Measurements from ENCODE around the gene CGN.

CGN gene

GRCh38 chr1:151510957-151511635 lies at the start of gene CGN:
CGN (plus strand) TSS chr1:151511387; CDS start chr1:151518520, 7,133 bp downstream.
- peak; percentile 77 to 81 for DNase-seq

GRCh38 chr1:151461694-151462093 lies 49.5 kb upstream of the CGN start:
- DNase-seq: no peak

GRCh38 chr1:151465026-151465425 lies 46.2 kb upstream of the CGN start:
- no peak for DNase-seq

- DNase-seq: peak; percentile 26
These were observed 38.1 kb upstream of the CGN start for GRCh38 chr1:151472856-151473731.

- DNase-seq: no peak
These were observed 36.4 kb upstream of the CGN start for GRCh38 chr1:151474745-151475144.

GRCh38 chr1:151475175-151475574 lies 36.0 kb upstream of the CGN start:
- DNase-seq: no peak

- no peak for DNase-seq
These were observed 35.1 kb upstream of the CGN start for GRCh38 chr1:151476083-151476482.

GRCh38 chr1:151477066-151477465 lies 34.1 kb upstream of the CGN start:
- DNase-seq: no peak

GRCh38 chr1:151478140-151478812 lies 32.9 kb upstream of the CGN start:
- no peak for DNase-seq

GRCh38 chr1:151478923-151479322 lies 32.3 kb upstream of the CGN start:
- no peak for DNase-seq

GRCh38 chr1:151479462-151479861 lies 31.7 kb upstream of the CGN start:
- DNase-seq: no peak

GRCh38 chr1:151482017-151482416 lies 29.2 kb upstream of the CGN start:
- no peak for DNase-seq

- DNase-seq: no peak
These were observed 25.4 kb upstream of the CGN start for GRCh38 chr1:151485685-151486255.

GRCh38 chr1:151486557-151486956 lies 24.6 kb upstream of the CGN start:
- no peak for DNase-seq

- no peak for DNase-seq
These were observed 19.5 kb upstream of the CGN start for GRCh38 chr1:151491641-151492040.

GRCh38 chr1:151492120-151492519 lies 19.1 kb upstream of the CGN start:
- no peak for DNase-seq

GRCh38 chr1:151493042-151493441 lies 18.1 kb upstream of the CGN start:
- DNase-seq: no peak

- DNase-seq: no peak
These were observed 16.4 kb upstream of the CGN start for GRCh38 chr1:151494741-151495281.

GRCh38 chr1:151495316-151495715 lies 15.9 kb upstream of the CGN start:
- DNase-seq: no peak

GRCh38 chr1:151499365-151499764 lies 11.8 kb upstream of the CGN start:
- DNase-seq: no peak

GRCh38 chr1:151499930-151500329 lies 11.3 kb upstream of the CGN start:
- no peak for DNase-seq

- no peak for DNase-seq
These were observed 9.7 kb upstream of the CGN start for GRCh38 chr1:151501474-151501873.
